ENCODE data around the gene SMYD3. TPM values are rescaled to one million over a fixed set of nuclear protein-coding genes. Genes with fewer than 3 reads are reported as not detected.

SMYD3 gene
- total and polyA plus RNA-seq, 9 of the 15 experiments (the other 6 are each of a cell fraction or from before 2014, with no cell fraction given), result 128 to 440 (median 197) TPM

- no peak for FAIRE-seq
- CTCF ChIA-PET (ENCODE audit: low intra/inter-chr PET ratio), result no interaction called here
Measured at GRCh38 chr1:245939756-245940345, 567.2 kb downstream of the SMYD3 start.

More at GRCh38 chr1:245939756-245940345, 567.2 kb downstream of the SMYD3 start:
- no peaks in the 10 kb centered on the region; a peak in 1 of 5 replicates for H3K4me1 ChIP-seq (replicated peaks in 1 of 2; ENCODE audit: control insufficient read depth in 2 of 2, insufficient read depth in 2 of 2, low read length in 2 of 2)
- no peak overlapping the region for H2AFZ ChIP-seq (ENCODE audit: low read depth, low read length)
- no peaks in the 10 kb centered on the region for H3K9me3 ChIP-seq (replicated peaks; ENCODE audit: control insufficient read depth, insufficient read depth, low read depth, low read length)
- H3K27me3 ChIP-seq (ENCODE audit: control insufficient read depth in 2 of 2, insufficient read depth in 2 of 2, low read length in 2 of 2), result no peaks in the 10 kb centered on the region
- H3K4me2 ChIP-seq (ENCODE audit: insufficient read depth, low read length), result no peak overlapping the region
- no peaks in the 10 kb centered on the region for H3K9me1 ChIP-seq (ENCODE audit: control insufficient read depth, insufficient read depth, low read length)
- intact Hi-C loops (cut with micrococcal nuclease), result no loop called here
- ATAC-seq (no peak), DNase-seq (ENCODE audit: extremely low read depth in 1 of 4, low spot score in 3 of 4) (no peak)
- peaks cover 17% of the 10 kb centered on the region for H3K36me3 ChIP-seq (ENCODE audit: control insufficient read depth, insufficient read depth, low read length)
- WGBS (ENCODE audit: insufficient coverage, low coverage, missing lambda C conversion rate), result 61% methylated on average over 8 of the region's 8 CpGs
- no peak overlapping the region for H3K4me3 ChIP-seq
- in situ Hi-C loops (cut with MboI), result no loop called here
- no peak overlapping the region for H3K27ac ChIP-seq (ENCODE audit: extremely low read depth, low read depth, low read length)
- peaks cover 86% of the 10 kb centered on the region for H3K79me2 ChIP-seq (ENCODE audit: control insufficient read depth, insufficient read depth, low read length)
- no TSS peak for BruUV-seq (replicated peaks)
- TF ChIP-seq GTF2A2 (tag; IDR thresholded peaks at IDR 0.05), result no peak
- no peak for TF ChIP-seq ZEB2 (IDR thresholded peaks at IDR 0.05)
- no peak for TF ChIP-seq ZNF77 (CRISPR knock-in tag; IDR thresholded peaks at IDR 0.05)
- no peak for TF ChIP-seq ARID4B (CRISPR knock-in tag; IDR thresholded peaks at IDR 0.05)
- no peak for TF ChIP-seq HCFC1 (IDR thresholded peaks at IDR 0.05; ENCODE audit: low read depth, low read length)
- TF ChIP-seq NFATC3 (IDR thresholded peaks at IDR 0.05), result no peak
- no peak for TF ChIP-seq DEAF1 (CRISPR knock-in tag; IDR thresholded peaks at IDR 0.05)
- TF ChIP-seq ZBTB12 (CRISPR knock-in tag; IDR thresholded peaks at IDR 0.05), result no peak
- H3K9ac ChIP-seq (ENCODE audit: insufficient read depth in 1 of 2, low read depth in 2 of 2, low read length in 2 of 2), result no peak overlapping the region
- POLR2A ChIA-PET, result interaction anchor here (0.8 to 1.0 kb wide), 2 partner anchors 15 to 18 kb away, joined by 3 to 5 read pairs; no protein-coding TSS in a partner anchor
- peaks cover 12% of the 10 kb centered on the region; the same call in 1 of the 2 replicates for H4K20me1 ChIP-seq (replicated peaks; ENCODE audit: control insufficient read depth, insufficient read depth, low read length)

Data from K562 (cell line).